ENCODE measurements around the gene CKAP2L.

Gene CKAP2L

GRCh38 chr2:112764071-112765044 is at the start of gene CKAP2L:
TSS of gene CKAP2L (minus strand) at chr2:112764609. CDS start at chr2:112764598, 11 bp downstream.
- DNase-seq (ENCODE audit: low read depth in 2 of 3, low spot score in 1 of 3): peak; percentile 92 to 95 (median 94)

- no peak for DNase-seq (ENCODE audit: low read depth in 2 of 3, low spot score in 1 of 3)
Observed at GRCh38 chr2:112813280-112813966, 49.0 kb upstream of the CKAP2L start.

- DNase-seq (ENCODE audit: low read depth in 2 of 3, low spot score in 1 of 3): no peak
Observed at GRCh38 chr2:112812318-112813267, 48.2 kb upstream of the CKAP2L start.

- peak in 1 of 3 donors; percentile 17 for DNase-seq (ENCODE audit: low read depth in 2 of 3, low spot score in 1 of 3)
Observed at GRCh38 chr2:112811841-112812306, 47.5 kb upstream of the CKAP2L start.

GRCh38 chr2:112811276-112811831 is 46.9 kb upstream of the CKAP2L start:
- no peak for DNase-seq (ENCODE audit: low read depth in 2 of 3, low spot score in 1 of 3)

- no peak for DNase-seq (ENCODE audit: low read depth in 2 of 3, low spot score in 1 of 3)
Observed at GRCh38 chr2:112809112-112809511, 44.7 kb upstream of the CKAP2L start.

- DNase-seq (ENCODE audit: low read depth in 2 of 3, low spot score in 1 of 3): no peak
Observed at GRCh38 chr2:112807233-112807807, 42.9 kb upstream of the CKAP2L start.

GRCh38 chr2:112805542-112805941 is 41.1 kb upstream of the CKAP2L start:
- DNase-seq (ENCODE audit: low read depth in 2 of 3, low spot score in 1 of 3): no peak

GRCh38 chr2:112803691-112804521 is 39.5 kb upstream of the CKAP2L start:
- no peak for DNase-seq (ENCODE audit: low read depth in 2 of 3, low spot score in 1 of 3)

- DNase-seq (ENCODE audit: low read depth in 2 of 3, low spot score in 1 of 3): no peak
Observed at GRCh38 chr2:112800881-112801583, 36.6 kb upstream of the CKAP2L start.

GRCh38 chr2:112798979-112799975 is 34.9 kb upstream of the CKAP2L start:
- no peak for DNase-seq (ENCODE audit: low read depth in 2 of 3, low spot score in 1 of 3)

GRCh38 chr2:112796486-112796885 is 32.1 kb upstream of the CKAP2L start:
- no peak for DNase-seq (ENCODE audit: low read depth in 2 of 3, low spot score in 1 of 3)

- DNase-seq (ENCODE audit: low read depth in 2 of 3, low spot score in 1 of 3): no peak
Observed at GRCh38 chr2:112795774-112796173, 31.4 kb upstream of the CKAP2L start.

- DNase-seq (ENCODE audit: low read depth in 2 of 3, low spot score in 1 of 3): no peak
Observed at GRCh38 chr2:112794841-112795240, 30.4 kb upstream of the CKAP2L start.

- DNase-seq (ENCODE audit: low read depth in 2 of 3, low spot score in 1 of 3): no peak
Observed at GRCh38 chr2:112794131-112794733, 29.8 kb upstream of the CKAP2L start.

- no peak for DNase-seq (ENCODE audit: low read depth in 2 of 3, low spot score in 1 of 3)
Observed at GRCh38 chr2:112793449-112793978, 29.1 kb upstream of the CKAP2L start.

GRCh38 chr2:112792419-112792818 is 28.0 kb upstream of the CKAP2L start:
- no peak for DNase-seq (ENCODE audit: low read depth in 2 of 3, low spot score in 1 of 3)

All from stimulated activated CD4-positive, alpha-beta T cell treated with anti-CD3 and anti-CD28 coated beads, Interleukin-12 subunit alpha, Interleukin-12 subunit beta, amount 100 ng/mL, for 48 hours (primary cell).